MM.1S (cell line): ENCODE results near the gene MTHFS.

Experiments
- CTCF ChIP-seq: fragments of 300-600 bp; sonication (generic); IDR thresholded peaks from 2 replicates; pipeline ENCODE4 v1.5.1; 2016; ENCODE audit warnings: antibody characterized with exemption, low read length, mixed read lengths
- EZH2 ChIP-seq: fragments of 300-600 bp; sonication (generic); optimal IDR thresholded peaks from 2 replicates; pipeline ENCODE3; 2017; ENCODE audit warnings: low read depth, mild to moderate bottlenecking, antibody characterized with exemption, low read length, mixed read lengths

DNA sequence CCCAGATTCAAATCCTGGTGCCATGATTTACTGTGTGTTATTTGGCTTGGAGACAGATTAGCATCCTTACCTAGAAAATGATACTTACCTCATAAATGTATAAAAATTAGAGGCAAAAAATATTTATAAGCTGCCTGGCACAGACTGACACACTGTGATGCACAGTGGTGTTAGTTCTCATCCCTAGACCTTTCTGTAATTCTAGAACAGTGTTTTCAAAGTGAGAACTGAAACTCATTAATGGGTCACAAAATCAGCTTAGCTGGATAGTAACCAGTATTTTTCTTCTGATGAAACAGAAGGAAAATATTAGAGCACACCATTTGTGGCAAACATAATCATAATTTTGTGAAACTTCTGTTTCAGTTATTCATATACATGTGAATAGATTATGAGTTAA lies 17.9 kb upstream of the MTHFS start:
- TF ChIP-seq CTCF (no peak), EZH2 (no peak)
